GM12891 (cell line): Measurements from ENCODE around the gene ENOX1.

ENCODE experiments used
- DNase-seq: peaks from one replicate; pipeline ENCODE4 v3.0.0; 2011; ENCODE audit warnings: low spot score; ENCODE audit not compliant: insufficient read length
- FAIRE-seq: peaks from 2 replicates; lab custom pipeline; 2011; peaks lifted over from hg19 to GRCh38; lab: Jason Lieb, UNC
- PAX5 ChIP-seq: IDR thresholded peaks from 2 replicates; pipeline ENCODE4 v1.6.1; 2011; ENCODE audit warnings: low read length, moderate library complexity, mild to moderate bottlenecking; ENCODE audit not compliant: insufficient read depth, severe bottlenecking
- POLR2A ChIP-seq: IDR thresholded peaks from 2 replicates; pipeline ENCODE4 v1.6.1; 2011; ENCODE audit warnings: low read depth, low read length, control low read depth
- POLR2AphosphoS5 ChIP-seq: IDR thresholded peaks from 2 replicates; pipeline ENCODE4 v1.6.1; 2011; ENCODE audit warnings: low read depth, low read length, control low read depth
- POU2F2 ChIP-seq: IDR thresholded peaks from 2 replicates; pipeline ENCODE4 v1.6.1; 2011; ENCODE audit warnings: low read depth, mild to moderate bottlenecking, control low read depth, low read length, moderate library complexity
- SPI1 ChIP-seq: IDR thresholded peaks from 2 replicates; pipeline ENCODE4 v1.6.1; 2011; ENCODE audit warnings: low read depth, low read length, control low read depth
- TAF1 ChIP-seq: IDR thresholded peaks from 2 replicates; pipeline ENCODE4 v1.6.1; 2011; ENCODE audit warnings: low read depth, low read length, control low read depth

ENOX1 gene

GRCh38 chr13:43805071-43805468 is 18.3 kb upstream of the ENOX1 start:
- DNase-seq (no peak), FAIRE-seq (peak; percentile 28)
- TF ChIP-seq TAF1 (no peak), PAX5 (no peak), POLR2AphosphoS5 (no peak), POLR2A (no peak), SPI1 (no peak), POU2F2 (no peak)

- TF ChIP-seq SPI1 (no peak), POLR2AphosphoS5 (no peak), POU2F2 (no peak)
- FAIRE-seq: no peak
- no peak for DNase-seq
Observed at GRCh38 chr13:43804461-43805070, 17.8 kb upstream of the ENOX1 start.

- DNase-seq (no peak), FAIRE-seq (no peak)
- TF ChIP-seq POU2F2: no peak
- no peak for TF ChIP-seq TAF1
- no peak for TF ChIP-seq POLR2A
- no peak for TF ChIP-seq SPI1
- no peak for TF ChIP-seq PAX5
- no peak for TF ChIP-seq POLR2AphosphoS5
Observed at GRCh38 chr13:43802511-43802910, 15.7 kb upstream of the ENOX1 start.

- TF ChIP-seq PAX5 (no peak), POLR2AphosphoS5 (no peak), POU2F2 (no peak), TAF1 (no peak), SPI1 (no peak), POLR2A (no peak)
- DNase-seq (no peak), FAIRE-seq (no peak)
Observed at GRCh38 chr13:43800828-43801227, 14.1 kb upstream of the ENOX1 start.

- no peak for FAIRE-seq
- DNase-seq: no peak
- TF ChIP-seq PAX5 (no peak), POLR2AphosphoS5 (no peak), POLR2A (no peak), POU2F2 (no peak), TAF1 (no peak), SPI1 (no peak)
Observed at GRCh38 chr13:43799191-43799590, 12.4 kb upstream of the ENOX1 start.

GRCh38 chr13:43797869-43798268 is 11.1 kb upstream of the ENOX1 start:
- FAIRE-seq: no peak
- DNase-seq: no peak
- no peak for TF ChIP-seq POLR2A
- TF ChIP-seq TAF1: no peak
- no peak for TF ChIP-seq POLR2AphosphoS5

GRCh38 chr13:43797159-43797558 is 10.4 kb upstream of the ENOX1 start:
- DNase-seq (no peak), FAIRE-seq (no peak)
- TF ChIP-seq POU2F2 (no peak), PAX5 (no peak), POLR2A (no peak), SPI1 (no peak), TAF1 (no peak), POLR2AphosphoS5 (no peak)

GRCh38 chr13:43794416-43794815 is 7.6 kb upstream of the ENOX1 start:
- TF ChIP-seq PAX5 (no peak), POLR2A (no peak), POU2F2 (no peak), SPI1 (no peak), POLR2AphosphoS5 (no peak), TAF1 (no peak)
- FAIRE-seq (no peak), DNase-seq (no peak)

GRCh38 chr13:43792076-43792881 is 5.5 kb upstream of the ENOX1 start:
- TF ChIP-seq POU2F2 (no peak), SPI1 (no peak), POLR2A (no peak)
- FAIRE-seq: no peak
- DNase-seq: no peak

GRCh38 chr13:43787997-43788396 is 1.2 kb upstream of the ENOX1 start:
- TF ChIP-seq SPI1: no peak
- no peak for TF ChIP-seq POLR2AphosphoS5
- DNase-seq: no peak
- peak; percentile 61 for FAIRE-seq

- DNase-seq: no peak
- FAIRE-seq: no peak
- TF ChIP-seq POU2F2 (no peak), SPI1 (no peak), PAX5 (no peak), TAF1 (no peak), POLR2AphosphoS5 (no peak), POLR2A (no peak)
Observed at GRCh38 chr13:43787518-43787891, 733 bp upstream of the ENOX1 start.

- FAIRE-seq (no peak), DNase-seq (no peak)
- TF ChIP-seq POLR2A: no peak
- no peak for TF ChIP-seq TAF1
- TF ChIP-seq POLR2AphosphoS5: no peak
- no peak for TF ChIP-seq POU2F2
- no peak for TF ChIP-seq PAX5
- no peak for TF ChIP-seq SPI1
Observed at GRCh38 chr13:43786472-43786765, 353 bp downstream of the ENOX1 start.
